Right ventricle myocardium superior (tissue), 1 donor: ENCODE measurements around the gene TPTE2. TPM values are rescaled to one million over a fixed set of nuclear protein-coding genes. Genes with fewer than 3 reads are reported as not detected.
"Not testable (repeated sequence)": the region's sequence is repeated elsewhere in the genome, so short reads cannot be mapped to it uniquely, and the experiment has no call there.

ENCODE experiments used
- ATAC-seq: fragments of 200-7000 bp; cut with Tn5 transposase; one replicate; pipeline ENCODE4 v1.9.1; 2020; ENCODE audit warnings: mild to moderate bottlenecking; ENCODE audit not compliant: poor library complexity
- DNase-seq: peaks from one replicate; pipeline ENCODE4 v3.0.0-alpha.2; 2020
- intact Hi-C: fragments of 100-400 bp; cut with DNase I; formaldehyde crosslinking; loops from one replicate; pipeline ENCODE4 v1.11.2; 2022
- total RNA-seq: library from RNA; stranded (reverse); fragmentation: NEBNext Ultra II Directional; extraction: Animal tissue kit (Norgen Biotek cat#: 25700); gene quantifications from one replicate; pipeline ENCODE4 v1.2.1, GENCODE V29; 2021
- donor health status: DM: no; HTN: yes; CAD: no; lungs with severe emphysema.

TPTE2 gene
- total RNA-seq, 1 donor from 2014 or later, result not detected

DNA sequence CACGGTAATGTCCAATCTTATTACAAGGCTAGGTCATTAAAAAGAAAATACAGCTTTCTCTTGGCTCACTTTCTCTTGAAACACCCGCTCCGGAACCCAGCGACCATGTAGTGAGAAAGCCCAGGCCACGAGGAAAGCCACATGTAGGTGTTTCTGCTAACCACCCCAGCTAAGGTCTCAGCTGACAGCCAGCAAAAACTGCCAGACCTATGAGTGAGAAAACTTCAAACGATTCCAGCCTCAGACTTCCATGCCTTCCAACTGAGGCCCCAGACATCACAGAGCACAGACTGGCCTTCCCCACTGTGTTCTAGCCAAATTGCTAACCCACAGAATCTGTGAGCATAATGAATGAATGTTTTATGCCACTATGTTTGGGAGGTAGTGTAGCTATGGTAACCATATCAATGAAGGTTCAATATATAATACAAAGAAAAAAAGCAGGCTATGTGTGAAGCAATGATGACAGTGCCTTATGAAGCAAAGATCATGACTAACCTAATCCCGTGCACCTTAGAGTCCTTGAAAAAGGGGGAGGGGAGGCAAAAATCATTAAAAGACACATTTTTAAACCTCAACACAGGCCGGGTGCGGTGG is 11.9 kb upstream of the TPTE2 start:
- ATAC-seq, result no peak
- no peak for DNase-seq
- intact Hi-C loops, result no loop called here

DNA sequence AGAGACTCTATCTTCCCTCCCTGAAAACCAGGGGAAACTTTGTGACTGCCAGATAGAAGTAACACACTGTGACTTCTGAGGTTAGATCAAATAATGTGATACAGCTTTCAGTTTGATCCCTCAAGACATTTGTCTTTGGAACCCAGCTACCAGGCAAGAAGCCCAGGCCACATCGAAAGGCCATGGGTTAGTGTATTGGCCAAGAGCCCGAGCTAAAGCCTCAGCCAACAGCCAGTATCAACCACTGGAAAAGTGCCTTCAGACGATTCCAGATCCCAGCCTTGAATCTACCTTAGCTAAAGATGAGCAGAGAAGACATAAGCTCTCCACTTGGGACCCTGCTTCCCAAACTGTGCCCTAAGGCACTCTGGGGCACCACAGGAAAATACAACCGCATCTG is 10.9 kb upstream of the TPTE2 start:
- ATAC-seq, result no peak
- no peak for DNase-seq
- intact Hi-C loops, result no loop called here

DNA sequence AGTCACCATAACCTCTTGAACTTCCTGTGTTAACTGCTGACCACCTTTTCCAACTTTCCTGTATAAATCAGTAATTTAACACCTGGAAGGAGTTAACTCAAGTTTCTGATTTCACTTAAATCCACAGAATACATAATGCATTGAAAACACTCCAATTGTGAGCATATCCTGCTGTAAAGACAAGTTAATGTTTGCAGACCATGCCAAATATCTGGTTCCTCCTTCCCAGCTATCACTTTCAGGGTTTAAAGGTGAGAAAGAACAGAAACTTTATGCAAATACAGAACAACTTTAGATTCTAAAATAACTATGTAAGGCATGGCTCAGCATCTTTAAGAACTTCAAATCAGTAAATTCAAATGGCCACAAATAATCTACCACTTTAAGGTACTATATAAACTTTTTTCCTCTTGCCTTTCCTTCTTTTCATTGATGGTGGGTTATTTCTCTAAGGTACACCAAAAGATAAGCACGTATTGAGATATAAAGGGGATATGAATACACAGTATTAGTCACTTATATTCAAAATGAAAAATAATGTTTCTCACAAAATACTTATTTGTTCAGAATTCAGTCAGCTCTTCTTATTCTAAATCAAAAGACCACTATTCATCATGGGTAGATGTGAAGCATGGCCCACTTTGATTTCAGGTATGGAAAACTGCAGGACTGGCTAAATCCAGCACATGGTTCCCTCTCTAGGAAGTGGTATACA is 6.6 kb upstream of the TPTE2 start:
- DNase-seq (no peak), ATAC-seq (no peak)
- intact Hi-C loops, result no loop called here

DNA sequence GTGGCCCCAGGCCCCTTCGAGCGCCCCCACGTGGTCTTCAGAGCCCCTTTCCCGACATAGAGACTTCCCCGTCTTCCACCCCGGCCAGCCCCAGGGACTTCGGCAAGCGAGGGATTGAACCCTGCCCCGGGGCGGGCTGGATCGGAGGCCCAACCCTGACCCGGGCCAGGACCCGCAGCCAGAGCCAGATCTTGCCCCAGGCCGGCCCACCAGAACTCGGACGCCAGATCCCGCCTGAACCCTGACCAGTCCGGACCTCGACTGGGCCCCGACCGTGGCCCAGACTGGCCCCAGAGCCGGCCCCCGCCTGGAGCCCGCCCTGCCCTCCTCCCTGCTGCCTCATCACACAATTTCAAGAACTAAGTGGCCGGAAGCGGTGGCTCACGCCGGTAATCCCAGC is 253 bp upstream of the TPTE2 start:
- intact Hi-C loops, result no loop called here
- DNase-seq, result no peak
- ATAC-seq, result no peak

DNA sequence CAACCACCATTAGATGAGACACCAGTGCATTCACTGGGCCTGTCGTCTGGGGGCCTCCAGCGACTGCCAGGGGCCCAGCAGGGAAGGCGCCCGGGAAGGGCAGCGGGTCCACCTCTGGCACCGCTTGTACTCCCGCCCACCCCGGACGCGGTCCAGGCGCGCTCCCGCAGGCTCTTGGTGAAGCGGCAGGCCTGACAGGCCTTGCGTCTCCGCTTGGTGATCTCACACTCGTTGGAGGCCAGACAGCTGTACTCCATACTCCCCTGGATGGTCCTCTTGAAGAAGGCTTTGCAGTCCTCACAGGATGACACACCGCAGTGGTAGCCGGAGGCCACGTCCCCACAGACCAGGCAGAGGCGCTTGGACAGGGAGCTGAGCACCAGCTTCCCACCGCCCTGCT is 660 bp downstream of the TPTE2 start:
- not testable (repeated sequence) for ATAC-seq

DNA sequence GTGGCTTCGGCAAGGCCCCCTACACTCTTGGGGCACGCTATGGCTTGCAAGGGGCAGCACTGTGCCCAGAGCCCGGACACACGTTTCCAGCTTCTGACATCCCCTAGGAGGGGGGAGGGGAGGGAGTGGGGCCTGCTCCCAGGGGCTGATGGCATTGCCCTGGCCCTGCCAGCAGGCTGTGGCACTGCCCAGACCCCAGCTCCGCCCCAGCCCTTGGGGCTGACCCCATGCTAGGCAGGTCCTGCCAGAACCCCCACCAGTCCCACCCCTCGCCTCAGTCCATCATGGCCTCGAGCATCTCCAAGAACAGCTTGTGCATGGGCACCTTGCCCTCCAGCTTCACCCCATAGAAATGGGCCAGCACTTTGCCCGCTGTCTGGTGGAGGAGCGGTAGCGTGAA is 1.6 kb downstream of the TPTE2 start:
- ATAC-seq, intact Hi-C loops, DNase-seq: not testable (repeated sequence)

More for the DNA sequence above, 660 bp downstream of the TPTE2 start:
- intact Hi-C loops, DNase-seq: not testable (repeated sequence)

DNA sequence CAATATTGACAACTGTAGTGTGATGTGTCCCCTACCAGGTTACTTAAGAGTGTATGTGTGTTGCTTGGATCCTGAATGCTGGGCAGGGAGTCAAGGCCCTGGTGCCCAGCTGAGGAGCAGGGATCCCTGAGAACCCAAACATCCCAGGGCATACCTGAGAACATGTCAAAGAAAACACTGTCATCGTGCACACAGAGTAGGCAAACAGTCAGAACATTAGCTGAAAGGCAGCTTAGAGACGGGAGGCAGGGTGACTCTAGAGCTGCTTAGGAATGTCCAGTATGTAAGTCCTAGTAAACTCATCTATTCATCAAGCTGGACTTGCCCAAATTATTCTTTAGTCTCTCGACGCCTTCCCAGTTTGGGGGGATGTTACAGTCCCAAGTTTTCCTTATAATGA is 4.0 kb downstream of the TPTE2 start:
- ATAC-seq, DNase-seq, intact Hi-C loops: not testable (repeated sequence)

DNA sequence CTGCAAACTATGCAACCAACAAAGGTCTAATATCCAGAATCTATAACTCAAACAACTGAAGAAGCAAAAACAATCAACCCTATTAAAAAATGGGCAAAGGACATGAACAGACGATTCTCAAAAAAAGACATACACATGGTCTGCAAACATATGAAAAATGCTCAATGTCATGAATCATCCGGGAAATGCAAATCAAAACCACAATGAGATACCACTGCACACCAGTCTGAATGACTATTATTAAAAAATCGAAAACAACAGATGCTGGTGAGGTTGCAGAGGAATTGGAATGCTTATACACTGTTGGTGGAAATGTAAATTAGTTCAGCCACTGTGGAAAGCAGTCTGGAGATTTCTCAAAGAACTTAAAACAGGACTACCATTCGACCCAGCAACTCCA is 12.1 kb downstream of the TPTE2 start:
- intact Hi-C loops, DNase-seq: not testable (repeated sequence)

DNA sequence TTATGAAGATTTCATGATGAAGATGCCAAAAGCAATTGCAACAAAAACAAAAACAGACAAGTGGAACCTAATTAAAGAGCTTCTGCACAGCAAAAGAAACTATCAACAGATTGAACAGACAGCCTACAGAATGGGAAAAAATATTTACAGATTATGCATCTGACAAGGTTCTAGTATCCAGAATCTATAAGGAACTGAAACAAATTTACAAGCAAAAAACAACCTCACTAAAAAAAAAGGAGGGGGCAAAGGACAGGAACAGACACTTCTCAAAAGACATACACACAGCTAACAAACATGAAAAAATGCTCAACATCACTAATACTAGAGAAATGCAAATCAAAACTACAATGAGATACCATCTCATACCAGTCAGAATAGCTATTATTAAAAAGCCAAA is 35.7 kb downstream of the TPTE2 start:
- not testable (repeated sequence) for DNase-seq

More for the DNA sequence above, 12.1 kb downstream of the TPTE2 start:
- not testable (repeated sequence) for ATAC-seq

DNA sequence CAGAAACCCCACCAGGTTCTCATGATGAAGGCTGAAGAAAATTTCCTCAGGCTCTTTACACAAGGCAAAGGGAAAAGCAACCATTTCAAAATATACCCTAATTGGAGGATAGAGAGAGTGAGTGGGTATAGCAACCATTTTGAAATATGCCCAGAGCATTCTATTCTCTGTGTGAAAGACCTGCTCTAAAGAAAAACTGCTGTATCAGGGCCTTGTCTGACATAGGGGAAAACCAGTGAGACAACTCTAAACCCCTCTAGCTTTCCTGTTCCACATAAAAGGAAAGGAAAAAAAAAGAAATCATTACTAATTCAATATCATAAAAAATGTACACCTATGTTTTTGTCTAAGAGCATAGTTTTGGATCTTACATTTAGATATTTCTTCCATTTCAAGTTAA is 42.3 kb downstream of the TPTE2 start:
- ATAC-seq (no peak), DNase-seq (no peak)
- intact Hi-C loops, result no loop called here

More for the DNA sequence above, 35.7 kb downstream of the TPTE2 start:
- ATAC-seq, intact Hi-C loops: not testable (repeated sequence)

DNA sequence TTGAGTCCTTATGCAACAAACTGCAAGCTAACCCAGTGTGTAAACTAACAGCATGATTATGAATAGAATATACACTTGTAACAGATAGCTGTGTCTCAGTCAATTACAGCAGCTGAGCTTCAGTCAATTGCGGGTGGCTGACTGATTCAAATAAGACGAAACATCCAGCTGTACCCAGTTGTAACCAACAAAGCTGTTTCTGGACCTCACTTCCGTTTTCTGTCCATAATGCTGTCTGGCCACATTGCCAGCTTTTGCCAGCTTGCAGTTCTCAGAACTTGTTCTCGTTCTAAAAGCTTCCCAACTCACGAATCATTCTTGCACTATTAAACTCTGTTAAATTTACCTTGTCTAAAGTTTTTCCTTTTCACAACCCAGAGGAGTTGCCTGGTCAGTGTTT is 53.7 kb downstream of the TPTE2 start:
- DNase-seq, intact Hi-C loops, ATAC-seq: not testable (repeated sequence)

DNA sequence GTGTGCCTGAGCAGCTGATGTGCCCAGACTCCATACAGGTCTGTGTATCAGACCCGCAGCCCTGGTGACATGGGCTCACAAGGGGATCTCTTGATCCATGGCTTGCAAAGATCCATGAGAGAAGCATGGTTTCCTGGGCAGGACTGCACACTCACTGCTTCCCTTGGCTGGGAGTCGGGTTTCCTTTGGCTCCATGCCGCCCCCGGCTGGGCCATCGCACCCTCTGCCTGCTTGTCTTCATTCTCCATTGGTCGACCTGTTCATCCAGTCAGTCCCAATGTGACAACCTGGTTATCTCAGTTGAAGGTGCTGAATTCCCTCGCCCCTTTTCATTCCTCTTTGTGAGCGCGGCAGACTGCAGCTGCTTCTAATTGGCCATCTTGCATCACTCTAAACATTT is 101.2 kb downstream of the TPTE2 start:
- ATAC-seq, intact Hi-C loops, DNase-seq: not testable (repeated sequence)

DNA sequence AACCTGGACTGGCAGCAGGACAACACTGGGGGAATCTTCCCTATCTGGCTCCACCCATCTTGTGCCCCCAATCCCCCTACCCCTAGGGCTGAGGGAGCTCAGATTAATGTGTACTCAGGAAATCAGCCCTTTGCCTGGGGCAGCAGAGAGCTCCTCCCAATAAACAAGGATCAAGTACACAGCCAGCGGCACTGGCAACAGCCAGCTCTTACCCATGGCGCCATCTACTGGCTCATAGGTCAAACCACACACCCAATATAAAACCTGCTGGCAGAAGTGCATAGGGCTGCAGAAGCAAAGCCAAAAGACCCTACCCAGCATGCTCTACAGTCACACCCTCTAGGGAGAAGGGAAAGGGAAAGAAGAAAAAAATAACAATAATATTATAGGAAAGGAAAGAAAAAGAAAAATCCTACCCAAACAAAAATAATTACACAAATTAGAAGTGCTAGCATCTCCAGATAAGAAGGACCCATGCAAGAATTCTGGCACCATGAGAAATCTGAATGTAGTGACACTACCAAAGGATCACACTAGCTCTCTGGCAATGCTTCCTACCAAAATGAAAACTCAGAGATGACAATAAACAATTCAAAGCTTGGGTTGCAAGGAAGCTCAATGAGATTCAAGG is 122.2 kb downstream of the TPTE2 start:
- intact Hi-C loops, ATAC-seq: not testable (repeated sequence)
- DNase-seq, result peak; percentile 42

DNA sequence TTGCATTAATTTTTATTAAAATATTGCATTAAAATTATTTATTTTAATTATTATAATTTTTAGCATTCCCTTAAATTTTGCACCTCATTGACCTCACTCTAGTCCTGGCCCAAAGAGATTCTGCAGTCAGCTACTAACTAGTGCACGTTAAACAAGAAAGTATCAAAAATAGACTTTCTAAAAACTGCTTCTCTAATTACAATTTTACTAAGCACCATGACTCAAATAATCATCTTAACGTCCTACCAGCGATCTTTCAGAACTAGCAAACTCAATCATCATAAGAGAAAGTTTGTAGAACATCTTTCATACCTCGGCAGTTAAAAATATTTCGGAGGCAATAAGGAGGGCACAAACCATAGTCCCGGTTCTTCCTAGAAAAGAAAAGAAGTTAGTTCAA is 123.6 kb downstream of the TPTE2 start:
- intact Hi-C loops, ATAC-seq, DNase-seq: not testable (repeated sequence)

DNA sequence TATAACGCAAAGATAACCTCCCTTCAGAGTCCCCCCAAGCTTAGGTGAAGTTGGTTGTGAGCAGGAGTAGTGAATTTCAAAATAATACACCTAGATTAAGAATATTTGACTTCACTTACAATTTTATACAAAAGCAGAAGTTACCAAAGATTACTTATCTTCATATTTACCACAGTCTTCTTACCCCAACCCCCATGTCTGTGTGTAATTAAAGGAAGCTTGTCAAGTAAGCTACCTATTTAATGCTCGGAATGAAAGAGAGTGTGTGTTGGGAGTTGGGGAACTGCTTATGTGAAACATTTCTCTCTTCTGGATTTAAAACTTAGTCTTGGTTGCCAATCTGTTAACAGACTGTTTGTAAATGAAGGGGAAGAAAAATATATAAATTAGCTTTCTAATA is 139.1 kb downstream of the TPTE2 start:
- intact Hi-C loops, ATAC-seq, DNase-seq: not testable (repeated sequence)

DNA sequence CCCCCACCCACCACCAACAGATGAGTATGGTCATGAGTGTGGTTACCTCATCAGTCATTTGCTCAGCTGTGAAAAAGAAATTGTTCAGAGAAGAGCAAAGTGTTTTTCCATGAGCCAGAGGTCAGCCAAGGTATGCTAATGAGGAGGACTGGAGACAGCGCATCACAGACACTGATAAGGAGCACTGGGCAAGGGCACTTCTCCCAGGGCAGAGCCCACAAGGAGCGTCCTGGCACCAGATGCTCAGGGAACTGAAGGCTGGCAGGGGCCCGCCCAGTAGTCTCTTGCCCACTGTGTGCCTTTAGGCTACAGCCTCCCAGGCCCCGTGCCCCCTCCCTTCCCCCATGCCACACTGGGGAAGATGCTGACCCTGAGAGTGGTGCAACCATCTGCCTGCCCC is 148.8 kb downstream of the TPTE2 start:
- ATAC-seq, intact Hi-C loops, DNase-seq: not testable (repeated sequence)

DNA sequence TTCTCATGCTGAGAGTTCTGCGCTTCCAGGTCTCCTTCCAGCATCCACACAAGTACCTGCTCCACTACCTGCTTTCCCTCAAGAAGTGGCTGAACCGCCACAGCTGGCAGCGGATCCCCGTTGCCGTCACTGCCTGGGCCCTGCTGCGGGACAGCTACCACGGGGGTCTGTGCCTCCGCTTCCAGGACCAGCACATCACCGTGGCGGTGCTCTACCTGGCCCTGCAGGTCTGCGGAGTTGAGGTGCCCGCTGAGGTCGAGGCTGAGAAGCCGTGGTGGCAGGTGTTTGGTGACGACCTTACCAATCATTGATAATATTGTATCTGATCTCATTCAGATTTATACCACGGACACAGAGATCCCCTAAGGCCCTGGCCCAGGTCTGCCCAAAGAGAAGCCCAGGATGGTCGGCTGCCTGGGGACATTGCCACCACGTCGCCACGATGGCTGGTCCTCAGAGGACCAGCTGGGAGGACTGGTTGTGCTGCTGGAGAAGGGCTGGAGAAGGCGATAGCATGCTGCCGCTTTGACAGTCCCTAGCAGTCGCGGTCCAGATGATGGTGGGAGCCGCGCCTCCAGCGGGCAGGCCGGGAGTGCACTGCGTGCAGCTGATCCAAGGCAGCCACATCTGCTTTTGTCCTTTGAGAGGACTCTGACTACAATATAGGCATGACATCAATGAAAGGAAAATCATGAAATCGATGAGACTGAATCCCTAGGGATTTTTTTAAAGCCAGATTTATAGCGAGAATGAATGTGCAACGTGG is 178.4 kb downstream of the TPTE2 start:
- DNase-seq, intact Hi-C loops, ATAC-seq: not testable (repeated sequence)

DNA sequence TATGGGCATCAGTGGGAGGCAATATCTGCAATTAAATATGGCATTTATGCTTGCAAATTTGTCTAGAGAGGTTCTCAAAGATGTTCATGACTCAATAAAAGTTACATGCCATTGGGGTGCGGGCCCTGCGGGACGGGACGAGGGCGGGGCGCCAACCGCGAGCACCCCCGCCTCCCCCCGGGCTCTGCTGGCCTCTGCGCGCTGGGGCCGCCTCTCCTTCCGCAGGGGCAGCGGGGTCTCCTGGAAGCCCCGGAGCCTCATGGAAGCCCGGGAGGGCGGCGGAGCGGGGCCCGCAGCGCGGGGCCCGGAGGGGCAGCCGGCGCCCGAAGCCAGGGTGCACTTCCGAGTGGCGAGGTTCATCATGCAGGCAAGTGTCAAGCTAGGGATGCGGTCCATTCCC is 179.2 kb downstream of the TPTE2 start:
- no peak for ATAC-seq
- intact Hi-C loops, result no loop called here
- no peak for DNase-seq
